Prostate gland (tissue), 2 donors: ENCODE data around the gene SVEP1. TPM values are rescaled to one million over a fixed set of nuclear protein-coding genes. Genes with fewer than 3 reads are reported as not detected.

Source experiments
- DNase-seq: peaks from one replicate; pipeline ENCODE4 v3.0.0-alpha.2; 2019; ENCODE audit warnings: low spot score
- H3K27ac ChIP-seq, 2 donors: fragments of 200-600 bp; sonication (generic); 2 replicates each; pipeline ENCODE4 v1.5.1; 2017 to 2019
- H3K27me3 ChIP-seq: fragments of 200-600 bp; sonication (generic); replicated peaks from 2 replicates; pipeline ENCODE4 v1.5.1; 2019; ENCODE audit not compliant: insufficient read depth
- H3K36me3 ChIP-seq, 2 donors: fragments of 200-600 bp; sonication (generic); 1 replicate in 1 of 2; 2 replicates in 1 of 2; pipeline versions ENCODE4 v1.5.1 to v1.8.1; 2017 to 2019
- H3K4me1 ChIP-seq: fragments of 200-600 bp; sonication (generic); replicated peaks from 2 replicates; pipeline ENCODE4 v1.5.1; 2019
- H3K4me3 ChIP-seq, 2 donors: fragments of 200-600 bp; sonication (generic); 2 replicates each; pipeline ENCODE4 v1.5.1; 2017 to 2019
- H3K9me3 ChIP-seq: fragments of 200-600 bp; sonication (generic); 2 replicates; pipeline ENCODE4 v1.5.1; 2017
- POLR2A ChIP-seq: fragments of 450-650 bp; IDR thresholded peaks from one replicate; pipeline ENCODE4 v1.6.1; 2016; ENCODE audit warnings: antibody characterized with exemption, mild to moderate bottlenecking
- POLR2AphosphoS5 ChIP-seq: sonication (generic); formaldehyde crosslinking; IDR thresholded peaks from one replicate; pipeline ENCODE4 v1.6.1; 2017; ENCODE audit warnings: antibody characterized with exemption
- WGBS: methylation state at CpG from one replicate; pipeline ENCODE4 v1.1.5; 2018; 5-methylcytosine and 5-hydroxymethylcytosine counted together
- intact Hi-C: fragments of 100-400 bp; cut with DNase I; formaldehyde crosslinking; loops from one replicate; pipeline ENCODE4 v1.14.2; 2022
- total RNA-seq, 2 donors: library from RNA; depleted of rRNA; stranded (reverse); fragments of >200 nt; gene quantifications; one replicate each; pipeline ENCODE4 v1.1.0, GENCODE V29; 2016
- TF ChIP-seq, protein P1 (sequence below), 4 experiments: fragments of 200-600 bp in 2 of 4; fragments of 450-650 bp in 2 of 4; sonication (generic) in 2 of 4; IDR thresholded peaks; 1 replicate in 3 of 4; 2 replicates in 1 of 4; pipeline ENCODE4 v1.5.1; 2016 to 2019; ENCODE audit warnings: antibody characterized with exemption in 4 of 4, mild to moderate bottlenecking in 2 of 4, moderate library complexity in 2 of 4

SVEP1 gene
- total RNA-seq, 2 donors from 2014 or later: 2.7 to 5.8 TPM

GRCh38 chr9:110414471-110414870, 165.1 kb downstream of the SVEP1 start:
- intact Hi-C loops: no loop called here
- no peak for TF ChIP-seq POLR2A
- TF ChIP-seq, protein P1, sequence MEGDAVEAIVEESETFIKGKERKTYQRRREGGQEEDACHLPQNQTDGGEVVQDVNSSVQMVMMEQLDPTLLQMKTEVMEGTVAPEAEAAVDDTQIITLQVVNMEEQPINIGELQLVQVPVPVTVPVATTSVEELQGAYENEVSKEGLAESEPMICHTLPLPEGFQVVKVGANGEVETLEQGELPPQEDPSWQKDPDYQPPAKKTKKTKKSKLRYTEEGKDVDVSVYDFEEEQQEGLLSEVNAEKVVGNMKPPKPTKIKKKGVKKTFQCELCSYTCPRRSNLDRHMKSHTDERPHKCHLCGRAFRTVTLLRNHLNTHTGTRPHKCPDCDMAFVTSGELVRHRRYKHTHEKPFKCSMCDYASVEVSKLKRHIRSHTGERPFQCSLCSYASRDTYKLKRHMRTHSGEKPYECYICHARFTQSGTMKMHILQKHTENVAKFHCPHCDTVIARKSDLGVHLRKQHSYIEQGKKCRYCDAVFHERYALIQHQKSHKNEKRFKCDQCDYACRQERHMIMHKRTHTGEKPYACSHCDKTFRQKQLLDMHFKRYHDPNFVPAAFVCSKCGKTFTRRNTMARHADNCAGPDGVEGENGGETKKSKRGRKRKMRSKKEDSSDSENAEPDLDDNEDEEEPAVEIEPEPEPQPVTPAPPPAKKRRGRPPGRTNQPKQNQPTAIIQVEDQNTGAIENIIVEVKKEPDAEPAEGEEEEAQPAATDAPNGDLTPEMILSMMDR (IDR thresholded peaks at IDR 0.05): no peak
- no peak for TF ChIP-seq POLR2AphosphoS5
- no peaks in the 10 kb centered on the region for H3K9me3 ChIP-seq
- WGBS: 81% methylated on average over 2 of the region's 2 CpGs
- H3K4me1 ChIP-seq: no peaks in the 10 kb centered on the region
- no peaks in the 10 kb centered on the region for H3K27me3 ChIP-seq
- H3K27ac ChIP-seq: no peak overlapping the region
- no peaks in the 10 kb centered on the region for H3K36me3 ChIP-seq
- DNase-seq: no peak
- no peak overlapping the region for H3K4me3 ChIP-seq

DNA sequence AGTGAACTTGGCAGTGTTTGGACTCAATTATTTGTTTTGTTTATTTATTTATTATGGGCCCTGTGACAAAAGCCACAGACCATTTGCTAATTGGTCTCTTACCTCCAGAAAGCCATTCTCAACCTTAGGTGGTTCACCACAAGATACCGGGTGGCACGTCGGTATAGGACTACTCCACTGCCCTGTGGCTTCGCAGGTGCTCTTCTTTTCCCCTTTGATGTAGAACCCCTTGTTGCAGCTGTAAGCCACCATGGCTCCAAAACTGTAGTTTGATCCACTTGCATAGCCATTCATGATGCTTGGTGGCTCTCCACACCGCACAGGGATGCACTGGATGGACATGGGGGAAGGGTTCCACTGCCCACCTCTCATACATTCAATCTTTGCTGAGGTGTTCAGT, 168.6 kb downstream of the SVEP1 start:
- Histone ChIP-seq H3K9me3 (no peaks in the 10 kb centered on the region), H3K4me3 (no peak overlapping the region), H3K36me3 (no peaks in the 10 kb centered on the region), H3K27ac (no peak overlapping the region), H3K4me1 (no peaks in the 10 kb centered on the region), H3K27me3 (no peaks in the 10 kb centered on the region)
- TF ChIP-seq POLR2AphosphoS5: no peak
- intact Hi-C loops: no loop called here
- WGBS: 98% methylated on average over 5 of the region's 5 CpGs
- DNase-seq: no peak

DNA sequence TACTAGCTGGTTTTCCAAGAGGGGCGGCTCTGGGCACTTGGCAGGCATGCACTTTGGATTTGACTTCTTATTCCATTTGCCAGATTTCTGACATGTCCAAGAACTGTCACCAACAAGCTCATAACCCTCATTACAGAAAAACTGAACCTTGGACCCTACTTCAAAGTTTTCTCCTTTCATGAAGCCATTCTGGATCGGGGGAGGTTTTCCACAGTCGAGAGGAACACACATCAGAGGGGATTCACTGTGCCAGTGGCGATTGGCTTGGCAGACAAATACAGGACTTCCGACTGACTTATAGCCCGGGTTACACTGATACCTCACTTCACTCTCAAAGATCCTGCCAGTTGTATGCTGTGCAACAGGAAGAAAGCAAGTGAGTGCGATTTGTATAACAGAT, 170.9 kb downstream of the SVEP1 start:
- Histone ChIP-seq H3K36me3 (no peaks in the 10 kb centered on the region), H3K27ac (no peak overlapping the region), H3K9me3 (no peaks in the 10 kb centered on the region), H3K27me3 (no peaks in the 10 kb centered on the region), H3K4me3 (no peak overlapping the region), H3K4me1 (no peaks in the 10 kb centered on the region)
- intact Hi-C loops: no loop called here
- 71% methylated on average over 7 of the region's 7 CpGs for WGBS
- TF ChIP-seq, protein P1 (IDR thresholded peaks at IDR 0.05): no peak
- TF ChIP-seq POLR2A (no peak), POLR2AphosphoS5 (no peak)
- DNase-seq: no peak

DNA sequence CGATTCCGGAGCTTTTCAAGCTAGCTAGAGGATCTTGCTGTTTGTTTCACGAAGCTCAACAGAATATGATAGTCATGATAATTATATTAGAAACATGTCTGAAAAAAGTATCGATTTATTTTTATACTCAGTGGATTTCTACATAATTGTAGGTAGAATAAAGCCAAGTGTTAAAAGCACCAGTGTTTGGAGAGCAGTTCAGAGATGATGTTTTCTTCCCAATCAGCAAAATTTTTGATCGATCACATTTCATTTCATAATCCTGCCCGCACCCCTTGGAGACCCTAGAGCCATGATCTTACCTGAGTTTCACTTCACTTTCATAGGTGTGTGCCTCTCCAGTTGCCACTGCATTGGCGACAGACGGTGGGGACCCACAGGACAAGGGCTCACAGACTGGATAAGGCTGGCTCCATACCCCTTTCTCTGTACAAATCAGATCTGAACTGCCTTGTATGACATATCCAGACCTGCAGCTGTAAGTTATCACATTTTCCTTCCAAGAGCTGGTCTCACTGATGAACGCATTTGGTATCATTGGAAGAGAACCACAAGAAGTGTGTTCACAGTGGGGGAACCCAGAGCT, 173.6 kb downstream of the SVEP1 start:
- H3K9me3 ChIP-seq: no peaks in the 10 kb centered on the region
- no peaks in the 10 kb centered on the region for H3K27me3 ChIP-seq
- H3K36me3 ChIP-seq: no peaks in the 10 kb centered on the region
- H3K27ac ChIP-seq: no peak overlapping the region
- TF ChIP-seq, protein P1 (IDR thresholded peaks at IDR 0.05): no peak
- TF ChIP-seq POLR2A (no peak), POLR2AphosphoS5 (no peak)
- H3K4me1 ChIP-seq: no peaks in the 10 kb centered on the region
- 84% methylated on average over 9 of the region's 9 CpGs for WGBS
- DNase-seq: no peak
- H3K4me3 ChIP-seq: no peak overlapping the region
- intact Hi-C loops: no loop called here

DNA sequence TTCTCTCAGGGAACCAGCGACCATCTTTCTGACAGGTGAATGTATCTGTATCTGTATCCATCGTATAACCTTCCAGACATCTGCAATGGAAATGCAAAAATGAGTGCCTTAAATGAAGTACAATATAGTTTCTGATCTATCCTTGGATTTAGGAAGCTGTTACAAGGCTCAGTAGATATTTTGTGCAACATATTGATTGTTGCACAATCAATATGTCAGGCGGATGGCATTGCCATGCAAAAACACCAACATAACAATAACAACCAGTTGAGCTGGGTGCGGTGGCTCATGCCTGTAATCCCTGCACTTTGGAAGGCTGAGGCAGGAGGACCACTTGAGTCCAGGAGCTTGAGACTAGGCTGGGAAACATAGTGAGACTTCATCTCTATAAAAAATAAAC, 175.1 kb downstream of the SVEP1 start:
- H3K36me3 ChIP-seq: no peaks in the 10 kb centered on the region
- no peak for TF ChIP-seq POLR2AphosphoS5
- TF ChIP-seq, protein P1 (IDR thresholded peaks at IDR 0.05): no peak
- no peak for TF ChIP-seq POLR2A
- H3K9me3 ChIP-seq: no peaks in the 10 kb centered on the region
- H3K27ac ChIP-seq: no peak overlapping the region
- intact Hi-C loops: no loop called here
- no peak for DNase-seq
- no peaks in the 10 kb centered on the region for H3K27me3 ChIP-seq
- no peak overlapping the region for H3K4me3 ChIP-seq
- no peaks in the 10 kb centered on the region for H3K4me1 ChIP-seq
- 86% methylated on average over 4 of the region's 4 CpGs for WGBS
